ENCODE data around the gene SYS1. TPM values are rescaled to one million over a fixed set of nuclear protein-coding genes. Genes with fewer than 3 reads are reported as not detected.

The SYS1 gene
- total RNA-seq, 1 donor from 2014 or later, result 29.2 TPM

- no peaks in the 10 kb centered on the region for H3K4me1 Mint-ChIP-seq (ENCODE audit: unreplicated experiment)
- H3K4me3 Mint-ChIP-seq, result no peak overlapping the region
- peaks cover 3% of the 10 kb centered on the region for H3K36me3 Mint-ChIP-seq
- no peaks in the 10 kb centered on the region for H3K9me3 Mint-ChIP-seq
- no peak for DNase-seq (ENCODE audit: extremely low spot score, unreplicated experiment)
- no peaks in the 10 kb centered on the region for H3K27me3 Mint-ChIP-seq
- no peak for TF ChIP-seq CTCF (conservative IDR thresholded peaks at IDR 0.05)
- no peak overlapping the region for H3K27ac Mint-ChIP-seq
Observed at GRCh38 chr20:45391559-45391958, 28.6 kb downstream of the SYS1 start.

DNA sequence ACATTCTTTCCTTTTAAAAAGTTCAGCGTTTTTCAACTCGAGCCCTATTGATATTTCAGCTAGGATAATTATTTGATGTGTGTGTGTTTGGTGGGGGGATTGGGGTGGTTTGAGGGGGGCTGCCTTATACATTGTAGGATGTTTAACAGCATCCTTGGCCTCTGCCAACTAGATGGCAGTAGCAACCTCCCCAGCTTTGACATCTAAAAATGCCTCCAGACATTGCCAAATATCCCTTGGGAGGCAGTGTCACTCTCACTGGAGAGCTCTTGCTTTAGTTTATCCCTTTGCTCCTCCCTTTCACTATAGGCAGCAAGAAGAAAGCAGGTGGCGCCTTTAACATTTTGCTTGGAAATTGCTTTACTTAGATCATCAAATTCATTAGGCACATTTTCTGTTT is 29.8 kb downstream of the SYS1 start:
- Mint-ChIP-seq H3K9me3 (no peaks in the 10 kb centered on the region), H3K4me1 (ENCODE audit: unreplicated experiment) (no peaks in the 10 kb centered on the region), H3K36me3 (peaks cover 3% of the 10 kb centered on the region), H3K4me3 (no peak overlapping the region), H3K27ac (no peak overlapping the region), H3K27me3 (no peaks in the 10 kb centered on the region)
- no peak for DNase-seq (ENCODE audit: extremely low spot score, unreplicated experiment)
- no peak for TF ChIP-seq CTCF (conservative IDR thresholded peaks at IDR 0.05)

- Mint-ChIP-seq H3K4me3 (no peak overlapping the region), H3K9me3 (no peaks in the 10 kb centered on the region), H3K27me3 (no peaks in the 10 kb centered on the region), H3K36me3 (no peaks in the 10 kb centered on the region), H3K4me1 (ENCODE audit: unreplicated experiment) (no peaks in the 10 kb centered on the region), H3K27ac (no peak overlapping the region)
- TF ChIP-seq CTCF (conservative IDR thresholded peaks at IDR 0.05), result no peak
- DNase-seq (ENCODE audit: extremely low spot score, unreplicated experiment), result no peak
Observed at GRCh38 chr20:45394221-45395113, 31.5 kb downstream of the SYS1 start.

DNA sequence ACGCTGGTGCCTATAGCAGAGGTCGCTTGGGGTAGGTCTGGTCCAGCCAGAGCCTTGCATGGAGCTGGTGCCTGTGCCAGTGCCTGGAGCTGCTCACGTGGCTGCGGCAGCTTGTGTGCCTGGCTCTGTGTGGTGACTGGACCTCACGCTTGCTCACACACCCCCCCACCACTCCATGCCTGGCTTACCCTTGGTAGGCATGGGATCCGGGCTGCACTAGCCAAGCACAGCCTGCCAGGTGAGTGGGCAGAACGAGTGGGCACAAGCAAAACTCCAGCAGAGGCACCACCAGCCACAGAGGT is 32.1 kb downstream of the SYS1 start:
- Mint-ChIP-seq H3K36me3 (peaks cover 3% of the 10 kb centered on the region), H3K4me1 (ENCODE audit: unreplicated experiment) (no peaks in the 10 kb centered on the region), H3K9me3 (peaks cover 4% of the 10 kb centered on the region), H3K27me3 (no peaks in the 10 kb centered on the region), H3K27ac (no peak overlapping the region), H3K4me3 (no peak overlapping the region)
- DNase-seq (ENCODE audit: extremely low spot score, unreplicated experiment), result no peak
- no peak for TF ChIP-seq CTCF (conservative IDR thresholded peaks at IDR 0.05)

- DNase-seq (ENCODE audit: extremely low spot score, unreplicated experiment), result no peak
- peaks cover 7% of the 10 kb centered on the region for H3K36me3 Mint-ChIP-seq
- H3K4me1 Mint-ChIP-seq (ENCODE audit: unreplicated experiment), result no peaks in the 10 kb centered on the region
- H3K9me3 Mint-ChIP-seq, result peaks cover 5% of the 10 kb centered on the region
- no peak overlapping the region for H3K27ac Mint-ChIP-seq
- H3K4me3 Mint-ChIP-seq, result no peak overlapping the region
- TF ChIP-seq CTCF (conservative IDR thresholded peaks at IDR 0.05), result no peak
- H3K27me3 Mint-ChIP-seq, result peaks cover 11% of the 10 kb centered on the region
Observed at GRCh38 chr20:45399018-45399417, 36.1 kb downstream of the SYS1 start.
